ENCODE results near the gene EXPH5.
"Not testable (repeated sequence)": the region's sequence is repeated elsewhere in the genome, so short reads cannot be mapped to it uniquely, and the experiment has no call there.

EXPH5 gene

GRCh38 chr11:108593214-108593922 lies at the start of gene EXPH5:
TSS of gene EXPH5 (minus strand) at chr11:108593768. CDS start at chr11:108593536, 232 bp downstream.
- peak; percentile 80 for FAIRE-seq

GRCh38 chr11:108641752-108642151 lies 48.2 kb upstream of the EXPH5 start:
- FAIRE-seq = not testable (repeated sequence)

- FAIRE-seq = no peak
Measured at GRCh38 chr11:108639146-108639545, 45.6 kb upstream of the EXPH5 start.

- FAIRE-seq = no peak
Measured at GRCh38 chr11:108636222-108636621, 42.7 kb upstream of the EXPH5 start.

- no peak for FAIRE-seq
Measured at GRCh38 chr11:108635106-108635505, 41.5 kb upstream of the EXPH5 start.

GRCh38 chr11:108632041-108632704 lies 38.6 kb upstream of the EXPH5 start:
- no peak for FAIRE-seq

GRCh38 chr11:108629274-108629673 lies 35.7 kb upstream of the EXPH5 start:
- FAIRE-seq = no peak

GRCh38 chr11:108628812-108629211 lies 35.2 kb upstream of the EXPH5 start:
- no peak for FAIRE-seq

- FAIRE-seq = no peak
Measured at GRCh38 chr11:108628326-108628725, 34.8 kb upstream of the EXPH5 start.

- FAIRE-seq = no peak
Measured at GRCh38 chr11:108624196-108624925, 30.8 kb upstream of the EXPH5 start.

GRCh38 chr11:108622341-108622740 lies 28.8 kb upstream of the EXPH5 start:
- no peak for FAIRE-seq

GRCh38 chr11:108620958-108621772 lies 27.6 kb upstream of the EXPH5 start:
- FAIRE-seq = peak; percentile 30

- FAIRE-seq = no peak
Measured at GRCh38 chr11:108618529-108618928, 25.0 kb upstream of the EXPH5 start.

- no peak for FAIRE-seq
Measured at GRCh38 chr11:108617055-108617454, 23.5 kb upstream of the EXPH5 start.

- no peak for FAIRE-seq
Measured at GRCh38 chr11:108616549-108616948, 23.0 kb upstream of the EXPH5 start.

- FAIRE-seq = no peak
Measured at GRCh38 chr11:108614086-108614485, 20.5 kb upstream of the EXPH5 start.

- no peak for FAIRE-seq
Measured at GRCh38 chr11:108609682-108610081, 16.1 kb upstream of the EXPH5 start.

- no peak for FAIRE-seq
Measured at GRCh38 chr11:108608548-108608947, 15.0 kb upstream of the EXPH5 start.

- FAIRE-seq = peak; percentile 60
Measured at GRCh38 chr11:108606495-108607160, 13.1 kb upstream of the EXPH5 start.

- FAIRE-seq = no peak
Measured at GRCh38 chr11:108606070-108606469, 12.5 kb upstream of the EXPH5 start.

GRCh38 chr11:108602818-108603217 lies 9.2 kb upstream of the EXPH5 start:
- FAIRE-seq = not testable (repeated sequence)

GRCh38 chr11:108601150-108601549 lies 7.6 kb upstream of the EXPH5 start:
- no peak for FAIRE-seq
